HCT116 (cell line): Measurements from ENCODE around the gene AMPD3. TPM values are rescaled to one million over a fixed set of nuclear protein-coding genes. Genes with fewer than 3 reads are reported as not detected.

ENCODE experiments used
- ATAC-seq: fragments of 200-7000 bp; cut with Tn5 transposase; 2 replicates; pipeline ENCODE4 v1.9.1; 2020; ENCODE audit warnings: mild to moderate bottlenecking, moderate library complexity
- BruUV-seq: library from RNA; stranded (reverse); fragments of 400-500 nt; replicated peaks from 2 replicates; lab custom pipeline; 2021; lab: Mats Ljungman, UMichigan
- CTCF ChIA-PET: fragments of 300-600 bp; sonication (Branson Sonifier 250); formaldehyde crosslinking; loops from one replicate; lab custom pipeline; 2021; ENCODE audit warnings: antibody characterized with exemption; lab: Charles Lee
- POLR2A ChIA-PET: fragments of 300-600, 350-600 bp; sonication (Branson Sonifier 250); formaldehyde crosslinking; loops from one replicate; lab custom pipeline; 2021; ENCODE audit warnings: antibody characterized with exemption; lab: Charles Lee
- RAD21 ChIA-PET, 2 experiments: fragments of 300-600 bp; sonication (Branson Sonifier 250); formaldehyde crosslinking; loops; one replicate each; lab custom pipeline; 2023; ENCODE audit warnings: low total read pairs in 2 of 2; ENCODE audit not compliant: uncharacterized antibody in 2 of 2, unreplicated experiment in 2 of 2, low non-redundant PET in 1 of 2; lab: Charles Lee
- DNase-seq: peaks from one replicate; pipeline ENCODE4 v3.0.0-alpha.2; 2010; ENCODE audit warnings: low read depth, low spot score
- H2AFZ ChIP-seq: fragments of 200-600 bp; shearing (Covaris generic), sonication (generic); 2 replicates; pipeline ENCODE4 v1.6.1; 2017; ENCODE audit warnings: low read depth, mixed run types, mixed read lengths, antibody characterized with exemption, low read length; ENCODE audit not compliant: poor library complexity, severe bottlenecking
- H3K27ac ChIP-seq: 2 replicates; pipeline ENCODE4 v1.5.1; 2012; ENCODE audit warnings: low read depth, low read length
- H3K27me3 ChIP-seq: fragments of 200-600 bp; sonication (generic); 2 replicates; pipeline ENCODE4 v1.6.1; 2016; ENCODE audit warnings: mixed run types, low read length, mixed read lengths; ENCODE audit not compliant: insufficient read depth
- H3K36me3 ChIP-seq, 2 experiments: fragments of 200-500 bp in 1 of 2; fragments of 200-600 bp in 1 of 2; sonication (Bioruptor generic) in 1 of 2; sonication (generic) in 1 of 2; 2 replicates each; pipeline versions ENCODE4 v1.5.1 to v1.6.1; 2014 to 2016; ENCODE audit warnings: low read length in 2 of 2, inconsistent platforms in 1 of 2, mixed read lengths in 1 of 2, mixed run types in 1 of 2; ENCODE audit not compliant: insufficient read depth in 2 of 2, control insufficient read depth in 1 of 2
- H3K4me1 ChIP-seq, 2 experiments: fragments of 200-600 bp in 1 of 2; sonication (generic) in 1 of 2; 2 replicates each; pipeline versions ENCODE4 v1.5.1 to v1.6.1; 2012 to 2017; ENCODE audit warnings: low read length in 2 of 2, inconsistent platforms in 1 of 2, mild to moderate bottlenecking in 1 of 2, mixed read lengths in 1 of 2, mixed run types in 1 of 2, moderate library complexity in 1 of 2; ENCODE audit not compliant: insufficient read depth in 2 of 2, control insufficient read depth in 1 of 2
- H3K4me2 ChIP-seq: fragments of 200-600 bp; sonication (generic); 2 replicates; pipeline ENCODE4 v1.6.1; 2017; ENCODE audit warnings: mixed run types, low read length, mixed read lengths
- H3K4me3 ChIP-seq, 2 experiments: fragments of 200-600 bp in 1 of 2; sonication (generic) in 1 of 2; replicated peaks in 1 of 2; 2 replicates each; pipeline ENCODE4 v1.5.1; 2011 to 2016; ENCODE audit warnings: low read length in 2 of 2, control low read depth in 1 of 2, low read depth in 1 of 2, mild to moderate bottlenecking in 1 of 2, mixed read lengths in 1 of 2, mixed run types in 1 of 2
- H3K79me2 ChIP-seq: fragments of 200-600 bp; sonication (generic); 2 replicates; pipeline ENCODE4 v1.6.1; 2017; ENCODE audit warnings: mild to moderate bottlenecking, mixed run types, low read length, moderate library complexity, mixed read lengths; ENCODE audit not compliant: insufficient read depth
- H3K9ac ChIP-seq: fragments of 200-600 bp; sonication (generic); 2 replicates; pipeline ENCODE4 v1.6.1; 2016; ENCODE audit warnings: low read length, mixed read lengths
- H3K9me2 ChIP-seq: fragments of 200-600 bp; sonication (generic), shearing (Covaris generic); 2 replicates; pipeline ENCODE4 v1.6.1; 2017; ENCODE audit warnings: mixed run types, mild to moderate bottlenecking, moderate library complexity; ENCODE audit not compliant: insufficient read depth
- H3K9me3 ChIP-seq, 2 experiments: fragments of 200-500 bp in 1 of 2; fragments of 200-600 bp in 1 of 2; sonication (Bioruptor generic) in 1 of 2; sonication (generic) in 1 of 2; 2 replicates each; pipeline ENCODE4 v1.6.1; 2014 to 2017; ENCODE audit warnings: low read length in 2 of 2, mixed read lengths in 2 of 2, inconsistent platforms in 1 of 2, low read depth in 1 of 2, mild to moderate bottlenecking in 1 of 2, mixed run types in 1 of 2, moderate library complexity in 1 of 2; ENCODE audit not compliant: control insufficient read depth in 1 of 2, insufficient read depth in 1 of 2
- H4K20me1 ChIP-seq: fragments of 200-600 bp; sonication (generic), shearing (Covaris generic); 2 replicates; pipeline ENCODE4 v1.6.1; 2017; ENCODE audit warnings: mixed run types, mild to moderate bottlenecking, moderate library complexity; ENCODE audit not compliant: insufficient read depth
- CEBPB ChIP-seq: IDR thresholded peaks from 2 replicates; pipeline ENCODE4 v1.6.1; 2012; ENCODE audit warnings: low read depth
- CTCF ChIP-seq, 3 experiments: fragments of 200-600 bp in 1 of 3; sonication (generic) in 1 of 3; IDR thresholded peaks in 2 of 3; conservative IDR thresholded peaks in 1 of 3; 2 replicates each; pipeline ENCODE4 v1.5.1; 2012 to 2017; ENCODE audit warnings: low read depth in 2 of 3, low read length in 2 of 3, antibody characterized with exemption in 1 of 3, borderline replicate concordance in 1 of 3, control low read depth in 1 of 3, mild to moderate bottlenecking in 1 of 3, mixed read lengths in 1 of 3, mixed run types in 1 of 3, moderate library complexity in 1 of 3; ENCODE audit not compliant: insufficient read depth in 1 of 3
- ELF1 ChIP-seq: IDR thresholded peaks from 2 replicates; pipeline ENCODE4 v1.6.1; 2012; ENCODE audit warnings: low read depth, borderline replicate concordance
- EZH2 ChIP-seq: fragments of 200-600 bp; sonication (generic); IDR thresholded peaks from 2 replicates; pipeline ENCODE4 v1.6.1; 2017; ENCODE audit warnings: antibody characterized with exemption, mixed run types
- EZH2phosphoT487 ChIP-seq: fragments of 200-600 bp; IDR thresholded peaks from 2 replicates; pipeline ENCODE4 v1.6.1; 2018; ENCODE audit warnings: antibody characterized with exemption, borderline replicate concordance
- JUND ChIP-seq: IDR thresholded peaks from 2 replicates; pipeline ENCODE4 v1.6.1; 2012
- POLR2AphosphoS5 ChIP-seq: IDR thresholded peaks from 2 replicates; pipeline ENCODE4 v1.6.1; 2011; ENCODE audit warnings: mild to moderate bottlenecking, low read depth, low read length, moderate library complexity
- RAD21 ChIP-seq: IDR thresholded peaks from 2 replicates; pipeline ENCODE4 v1.6.1; 2012; ENCODE audit warnings: low read depth, mild to moderate bottlenecking
- SIN3A ChIP-seq: IDR thresholded peaks from 2 replicates; pipeline ENCODE4 v1.6.1; 2012; ENCODE audit warnings: low read depth
- SP1 ChIP-seq: IDR thresholded peaks from 2 replicates; pipeline ENCODE4 v1.6.1; 2012; ENCODE audit warnings: low read depth
- TCF7L2 ChIP-seq: IDR thresholded peaks from 2 replicates; pipeline ENCODE4 v1.7.0; 2011; ENCODE audit warnings: borderline replicate concordance, inconsistent platforms; ENCODE audit not compliant: insufficient read depth, insufficient read length; ENCODE audit errors: extremely low read depth
- ZBTB33 ChIP-seq: IDR thresholded peaks from 2 replicates; pipeline ENCODE4 v1.6.1; 2011; ENCODE audit warnings: mild to moderate bottlenecking, low read length, moderate library complexity; ENCODE audit not compliant: insufficient replicate concordance; ENCODE audit errors: extremely low read depth
- ZFX ChIP-seq: fragments of 450-650 bp; IDR thresholded peaks from 2 replicates; pipeline ENCODE4 v1.6.1; 2017
- intact Hi-C: fragments of 100-400 bp; cut with micrococcal nuclease; formaldehyde crosslinking; loops from 2 replicates; pipeline ENCODE4 v1.10.0; 2022
- total RNA-seq: library from RNA; stranded (reverse); gene quantifications from one replicate; pipeline ENCODE4 v1.2.1, GENCODE V29; 2021; ENCODE audit not compliant: unreplicated experiment
- TF ChIP-seq, protein P1 (sequence below): IDR thresholded peaks from 2 replicates; pipeline ENCODE4 v1.6.1; 2012

The AMPD3 gene
- total RNA-seq, 1 experiment from 2014 or later = 25.9 TPM

GRCh38 chr11:10456519-10456918 is 1.5 kb downstream of the AMPD3 start:
- Histone ChIP-seq H3K4me2 (peak overlapping the region; percentile 97), H3K9me2 (no peaks in the 10 kb centered on the region), H3K27ac (peak overlapping the region; percentile 77), H3K4me3 (peak overlapping the region; percentile 62 to 71), H3K9me3 (no peaks in the 10 kb centered on the region), H2AFZ (no peak overlapping the region), H4K20me1 (no peaks in the 10 kb centered on the region), H3K36me3 (peaks cover 2 to 7% of the 10 kb centered on the region in 2 experiments; a peak in 3 of 4 replicates), H3K27me3 (no peaks in the 10 kb centered on the region), H3K4me1 (peaks cover 33 to 61% of the 10 kb centered on the region in 2 experiments), H3K9ac (peak overlapping the region; percentile 82), H3K79me2 (peaks cover 44% of the 10 kb centered on the region)
- ChIA-PET POLR2A (interaction anchor here (1.4 kb wide), 1 partner anchor 14 kb away, joined by 3 read pairs; no protein-coding TSS in a partner anchor), CTCF (interaction anchor here (5.1 kb wide), 1 partner anchor 51 kb away, joined by 24 read pairs; no protein-coding TSS in a partner anchor), RAD21 (interaction anchor here in 1 of 2 experiments (0.7 kb wide), 1 partner anchor 23 kb away, joined by 3 read pairs; no protein-coding TSS in a partner anchor)
- no peak for TF ChIP-seq SIN3A
- TF ChIP-seq SP1 = no peak
- TF ChIP-seq RAD21 = no peak
- no peak for TF ChIP-seq EZH2
- TF ChIP-seq JUND = no peak
- no peak for TF ChIP-seq TCF7L2
- TF ChIP-seq CEBPB = no peak
- TF ChIP-seq EZH2phosphoT487 = no peak
- TF ChIP-seq ELF1 = no peak
- ATAC-seq (no peak), DNase-seq (no peak)
- intact Hi-C loops = no loop called here
- no TSS peak for BruUV-seq

DNA sequence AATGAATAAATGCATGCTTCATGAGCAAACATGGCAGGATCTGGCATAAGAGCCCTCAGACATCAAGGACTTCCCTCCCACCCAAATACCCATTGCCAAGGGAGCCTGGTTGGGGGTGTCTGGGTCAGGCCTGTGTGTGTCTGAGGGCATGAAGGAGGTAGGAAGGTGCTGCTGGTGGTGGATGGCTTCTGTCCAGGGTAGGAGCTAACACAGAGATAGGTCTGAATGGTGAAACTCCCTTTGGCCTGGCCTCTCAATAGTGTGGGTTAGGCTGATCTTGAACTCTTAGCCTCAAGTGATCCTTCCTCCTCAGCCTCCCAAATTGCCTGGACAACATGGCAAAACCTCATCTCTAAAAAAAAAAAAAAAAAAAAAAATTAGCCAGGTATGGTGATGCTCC is 2.8 kb downstream of the AMPD3 start:
- H2AFZ ChIP-seq = no peak overlapping the region
- TF ChIP-seq RAD21 (no peak), POLR2AphosphoS5 (no peak), CTCF (IDR thresholded peaks at IDR 0.05 in 2 of 3, conservative IDR thresholded peaks at IDR 0.05 in 1 of 3; ENCODE audit: borderline replicate concordance in 1 of 3, insufficient read depth in 1 of 3, low read depth in 2 of 3, low read length in 2 of 3) (no peak), EZH2phosphoT487 (no peak), JUND (no peak), ZBTB33 (no peak), ELF1 (no peak), ZFX (no peak)
- TF ChIP-seq, protein P1, sequence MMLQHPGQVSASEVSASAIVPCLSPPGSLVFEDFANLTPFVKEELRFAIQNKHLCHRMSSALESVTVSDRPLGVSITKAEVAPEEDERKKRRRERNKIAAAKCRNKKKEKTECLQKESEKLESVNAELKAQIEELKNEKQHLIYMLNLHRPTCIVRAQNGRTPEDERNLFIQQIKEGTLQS = no peak
- BruUV-seq = no TSS peak
- H3K4me2 ChIP-seq = no peak overlapping the region
- H3K27me3 ChIP-seq = no peaks in the 10 kb centered on the region
- H3K9me3 ChIP-seq = no peaks in the 10 kb centered on the region
- peaks cover 31 to 49% of the 10 kb centered on the region in 2 experiments for H3K4me1 ChIP-seq
- peaks cover 13 to 21% of the 10 kb centered on the region in 2 experiments; a peak in 3 of 4 replicates for H3K36me3 ChIP-seq
- H3K79me2 ChIP-seq = peaks cover 44% of the 10 kb centered on the region
- DNase-seq = no peak
- H3K9me2 ChIP-seq = no peaks in the 10 kb centered on the region
- no peak overlapping the region for H3K9ac ChIP-seq
- H3K27ac ChIP-seq = no peak overlapping the region
- H4K20me1 ChIP-seq = no peaks in the 10 kb centered on the region
- intact Hi-C loops = no loop called here
- no peak for ATAC-seq
- H3K4me3 ChIP-seq = no peak overlapping the region
- CTCF ChIA-PET = no interaction called here
- RAD21 ChIA-PET = no interaction called here
- POLR2A ChIA-PET = no interaction called here
